Glutamatergic neuron (in vitro differentiated cells): Measurements from ENCODE around the gene SMARCA1. TPM values are rescaled to one million over a fixed set of nuclear protein-coding genes. Genes with fewer than 3 reads are reported as not detected.

ENCODE experiments used
- DNase-seq: peaks from one replicate; pipeline ENCODE4 v3.0.0; 2022
- H3K27ac Mint-ChIP-seq: one replicate; pipeline ENCODE4 v1.8.0; 2020; ENCODE audit warnings: mild to moderate bottlenecking, mixed read lengths, inconsistent platforms; ENCODE audit not compliant: unreplicated experiment
- H3K27me3 Mint-ChIP-seq: one replicate; pipeline ENCODE4 v1.8.0; 2020; ENCODE audit warnings: mild to moderate bottlenecking, moderate library complexity, mixed read lengths, inconsistent platforms; ENCODE audit not compliant: unreplicated experiment
- H3K36me3 Mint-ChIP-seq: one replicate; pipeline ENCODE4 v1.8.0; 2020; ENCODE audit warnings: mild to moderate bottlenecking, mixed read lengths, inconsistent platforms; ENCODE audit not compliant: unreplicated experiment
- H3K4me1 Mint-ChIP-seq: one replicate; pipeline ENCODE4 v1.8.0; 2020; ENCODE audit warnings: mild to moderate bottlenecking, low read depth, mixed read lengths, inconsistent platforms; ENCODE audit not compliant: unreplicated experiment
- H3K4me3 Mint-ChIP-seq: one replicate; pipeline ENCODE4 v1.8.0; 2020; ENCODE audit warnings: mild to moderate bottlenecking, mixed read lengths, inconsistent platforms; ENCODE audit not compliant: unreplicated experiment
- H3K9me3 Mint-ChIP-seq: one replicate; pipeline ENCODE4 v1.8.0; 2020; ENCODE audit warnings: mild to moderate bottlenecking, moderate library complexity, mixed read lengths, inconsistent platforms; ENCODE audit not compliant: unreplicated experiment
- total RNA-seq: library from RNA; stranded (reverse); fragmentation: NEBNext Ultra II Directional; extraction: Animal tissue kit (Norgen Biotek cat#: 25700); gene quantifications from one replicate; pipeline ENCODE4 v1.2.1, GENCODE V29; 2021; ENCODE audit not compliant: unreplicated experiment
- TF ChIP-seq, protein P1 (sequence below): fragments of 200-600 bp; sonication (generic); IDR thresholded peaks from one replicate; pipeline ENCODE4 v1.5.0; 2021; ENCODE audit not compliant: partially characterized antibody, unreplicated experiment

Gene SMARCA1
- total RNA-seq, 1 donor from 2014 or later, result 55.7 TPM

DNA sequence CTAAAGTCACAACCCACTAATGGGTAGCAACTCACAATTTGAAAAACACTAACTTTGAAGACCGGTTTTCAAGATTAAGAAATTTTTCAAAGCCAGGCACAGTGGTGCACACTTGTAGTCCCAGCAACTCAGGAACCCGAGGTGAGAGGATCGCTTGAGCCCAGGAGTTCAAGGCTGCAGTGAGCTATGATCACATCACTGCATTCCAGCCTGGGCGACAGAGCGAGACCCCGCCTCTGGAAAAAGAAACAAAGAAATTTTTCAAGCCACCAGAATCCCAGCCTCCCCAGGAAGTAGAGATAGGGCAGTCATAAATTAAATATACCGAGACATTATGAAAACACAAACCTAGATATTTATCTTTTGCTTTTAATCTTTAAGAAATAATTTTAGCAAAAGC is 13.0 kb downstream of the SMARCA1 start:
- TF ChIP-seq, protein P1, sequence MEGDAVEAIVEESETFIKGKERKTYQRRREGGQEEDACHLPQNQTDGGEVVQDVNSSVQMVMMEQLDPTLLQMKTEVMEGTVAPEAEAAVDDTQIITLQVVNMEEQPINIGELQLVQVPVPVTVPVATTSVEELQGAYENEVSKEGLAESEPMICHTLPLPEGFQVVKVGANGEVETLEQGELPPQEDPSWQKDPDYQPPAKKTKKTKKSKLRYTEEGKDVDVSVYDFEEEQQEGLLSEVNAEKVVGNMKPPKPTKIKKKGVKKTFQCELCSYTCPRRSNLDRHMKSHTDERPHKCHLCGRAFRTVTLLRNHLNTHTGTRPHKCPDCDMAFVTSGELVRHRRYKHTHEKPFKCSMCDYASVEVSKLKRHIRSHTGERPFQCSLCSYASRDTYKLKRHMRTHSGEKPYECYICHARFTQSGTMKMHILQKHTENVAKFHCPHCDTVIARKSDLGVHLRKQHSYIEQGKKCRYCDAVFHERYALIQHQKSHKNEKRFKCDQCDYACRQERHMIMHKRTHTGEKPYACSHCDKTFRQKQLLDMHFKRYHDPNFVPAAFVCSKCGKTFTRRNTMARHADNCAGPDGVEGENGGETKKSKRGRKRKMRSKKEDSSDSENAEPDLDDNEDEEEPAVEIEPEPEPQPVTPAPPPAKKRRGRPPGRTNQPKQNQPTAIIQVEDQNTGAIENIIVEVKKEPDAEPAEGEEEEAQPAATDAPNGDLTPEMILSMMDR, result no peak

DNA sequence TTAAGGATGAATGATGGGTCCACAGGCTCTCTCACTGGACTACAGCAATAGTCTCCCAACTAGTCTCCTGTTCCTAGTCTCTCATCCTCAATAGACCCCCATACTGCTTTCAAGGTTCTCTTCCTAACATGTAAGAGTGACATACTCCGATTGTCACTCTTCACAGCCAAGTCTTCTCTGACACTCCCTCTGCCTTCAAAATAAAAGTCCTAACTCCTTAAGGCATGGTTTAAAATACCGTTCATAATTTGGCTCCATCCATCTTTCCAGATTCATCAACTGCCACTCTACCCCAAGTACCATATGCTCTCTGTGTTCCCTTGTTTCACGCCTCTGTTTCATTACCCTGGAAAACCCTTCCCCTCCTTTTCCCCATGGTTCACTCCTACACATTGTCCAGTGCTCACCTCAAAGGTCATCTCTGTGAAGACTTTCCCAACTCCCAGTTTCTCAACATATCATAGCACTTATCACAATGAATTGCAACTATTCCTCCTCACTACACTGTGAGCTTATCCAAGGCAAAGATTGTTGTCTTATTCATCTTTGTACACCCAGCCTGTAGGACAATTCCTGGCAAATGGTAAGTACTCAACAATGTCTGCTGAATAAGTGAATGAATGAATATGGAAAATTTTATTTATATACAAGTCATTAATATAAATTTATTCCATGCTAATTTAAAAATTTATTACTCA is 26.0 kb downstream of the SMARCA1 start:
- Mint-ChIP-seq H3K27ac (no peak overlapping the region), H3K4me1 (no peaks in the 10 kb centered on the region), H3K4me3 (no peak overlapping the region), H3K36me3 (no peaks in the 10 kb centered on the region), H3K9me3 (no peaks in the 10 kb centered on the region), H3K27me3 (no peaks in the 10 kb centered on the region)
- TF ChIP-seq, protein P1, result no peak
- no peak for DNase-seq

More for the DNA sequence above, 13.0 kb downstream of the SMARCA1 start:
- Mint-ChIP-seq H3K4me3 (no peak overlapping the region), H3K4me1 (no peaks in the 10 kb centered on the region), H3K9me3 (no peaks in the 10 kb centered on the region), H3K36me3 (no peaks in the 10 kb centered on the region), H3K27ac (no peak overlapping the region), H3K27me3 (no peaks in the 10 kb centered on the region)
- DNase-seq, result no peak

DNA sequence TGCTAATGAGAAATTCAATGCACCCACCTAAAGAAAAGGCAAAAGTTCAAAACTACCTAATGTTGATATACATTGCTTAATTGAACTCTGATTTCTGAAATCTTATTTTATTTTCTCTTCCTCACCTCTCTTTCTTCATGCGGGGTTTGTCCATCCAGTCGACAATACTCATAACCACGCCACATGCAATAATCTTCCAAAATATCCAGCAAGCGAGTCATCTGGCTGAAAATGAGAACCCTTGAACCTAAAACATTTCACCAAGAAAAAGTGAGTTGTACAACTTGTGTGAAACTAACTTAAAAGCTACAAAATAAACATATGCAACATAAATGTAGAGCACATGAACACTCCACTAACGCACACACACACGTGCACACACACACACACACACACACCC is 26.7 kb downstream of the SMARCA1 start:
- Mint-ChIP-seq H3K4me3 (no peak overlapping the region), H3K27ac (no peak overlapping the region), H3K9me3 (no peaks in the 10 kb centered on the region), H3K4me1 (no peaks in the 10 kb centered on the region), H3K36me3 (no peaks in the 10 kb centered on the region), H3K27me3 (no peaks in the 10 kb centered on the region)
- DNase-seq, result no peak
- TF ChIP-seq, protein P1, result no peak

DNA sequence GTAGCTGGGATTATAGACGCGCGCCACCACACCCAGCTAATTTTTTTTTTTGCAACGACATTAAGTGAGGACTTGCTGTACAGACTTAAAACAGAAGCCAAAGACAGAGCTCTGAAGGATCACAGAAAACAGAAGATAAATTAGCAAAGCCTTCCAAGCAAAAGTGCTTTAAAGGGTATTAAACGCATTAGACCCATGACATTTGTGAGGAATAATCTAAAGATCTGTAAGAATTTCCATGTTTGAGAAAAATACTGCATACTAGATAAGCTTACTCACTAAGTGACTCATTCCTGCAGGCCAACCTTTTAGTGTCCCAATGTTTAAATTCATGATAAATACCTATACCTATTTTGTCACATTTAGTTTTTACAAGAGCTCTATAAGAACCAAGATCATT is 27.4 kb downstream of the SMARCA1 start:
- H3K27ac Mint-ChIP-seq, result no peak overlapping the region
- H3K27me3 Mint-ChIP-seq, result no peaks in the 10 kb centered on the region
- no peaks in the 10 kb centered on the region for H3K36me3 Mint-ChIP-seq
- H3K4me3 Mint-ChIP-seq, result no peak overlapping the region
- DNase-seq, result no peak
- no peaks in the 10 kb centered on the region for H3K9me3 Mint-ChIP-seq
- TF ChIP-seq, protein P1, result no peak
- H3K4me1 Mint-ChIP-seq, result no peaks in the 10 kb centered on the region

DNA sequence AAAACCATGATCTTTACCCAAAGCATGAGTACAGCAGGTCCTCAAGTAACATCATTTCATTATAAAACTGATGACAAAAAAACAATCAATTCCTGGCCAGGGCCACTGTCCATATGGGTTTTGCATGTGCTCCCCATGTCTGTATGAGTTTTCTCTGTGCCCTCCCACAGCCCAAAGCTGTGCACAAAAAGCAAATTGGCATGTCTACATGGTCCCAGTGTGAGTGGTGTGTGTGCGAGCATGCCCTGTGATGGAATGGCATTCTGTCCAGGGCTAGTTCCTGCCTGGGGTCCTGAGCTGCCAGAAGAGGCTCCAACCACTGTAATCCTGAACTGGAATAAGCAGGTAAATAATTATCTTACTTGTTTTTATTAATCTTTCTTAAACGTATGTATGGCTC is 28.4 kb downstream of the SMARCA1 start:
- H3K4me3 Mint-ChIP-seq, result no peak overlapping the region
- H3K27ac Mint-ChIP-seq, result no peak overlapping the region
- no peaks in the 10 kb centered on the region for H3K27me3 Mint-ChIP-seq
- no peaks in the 10 kb centered on the region for H3K4me1 Mint-ChIP-seq
- TF ChIP-seq, protein P1, result no peak
- no peak for DNase-seq
- no peaks in the 10 kb centered on the region for H3K9me3 Mint-ChIP-seq
- H3K36me3 Mint-ChIP-seq, result no peaks in the 10 kb centered on the region
